NOMO-1 treated with dmso at 0.1 percent for 144 hours (cell line): ENCODE results near the gene NXN.
A peak's percentile ranks its signal among the peaks of the same experiment; 100 is the strongest.
"Not testable (repeated sequence)": the region's sequence is repeated elsewhere in the genome, so short reads cannot be mapped to it uniquely, and the experiment has no call there.

Source experiments
- DNase-seq: peaks from one replicate; lab custom pipeline; 2025; ENCODE audit not compliant: unreplicated experiment; lab: John Stamatoyannopoulos, UW

The NXN gene

DNA sequence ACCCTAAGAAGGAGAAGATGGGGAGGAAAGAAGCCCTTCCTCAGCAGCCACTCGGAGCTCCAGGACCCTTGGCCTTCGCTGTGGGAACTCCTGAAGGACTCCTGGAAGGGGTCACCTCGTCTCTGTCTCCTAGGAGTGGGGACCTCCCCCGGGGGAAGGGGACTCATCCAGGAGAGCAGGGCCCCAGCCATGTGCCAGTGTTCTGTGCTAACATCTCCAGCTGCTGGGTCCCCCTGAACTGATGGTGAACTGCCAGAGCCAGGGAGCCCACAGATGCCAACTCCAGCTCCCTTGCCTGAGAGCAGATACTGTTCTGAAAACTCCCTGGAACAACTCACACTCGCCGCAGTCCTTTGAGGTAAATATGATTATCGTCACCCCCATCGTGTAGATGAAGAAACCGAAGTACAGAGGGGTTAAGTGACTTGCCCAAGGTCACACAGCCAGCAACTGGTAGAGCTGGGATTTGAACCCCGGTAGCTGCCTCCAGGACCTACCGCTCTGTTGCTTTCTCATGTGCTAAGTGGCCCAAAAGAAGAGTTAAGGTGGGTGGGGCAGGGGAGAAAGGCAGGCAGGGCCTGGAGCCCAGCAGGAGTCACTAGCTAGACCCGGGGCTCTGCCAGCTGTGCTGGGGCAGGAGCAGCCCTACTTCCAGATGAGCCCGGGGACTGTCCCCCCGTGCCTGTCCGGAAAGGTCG, 27.9 kb upstream of the NXN start:
- no peak for DNase-seq

DNA sequence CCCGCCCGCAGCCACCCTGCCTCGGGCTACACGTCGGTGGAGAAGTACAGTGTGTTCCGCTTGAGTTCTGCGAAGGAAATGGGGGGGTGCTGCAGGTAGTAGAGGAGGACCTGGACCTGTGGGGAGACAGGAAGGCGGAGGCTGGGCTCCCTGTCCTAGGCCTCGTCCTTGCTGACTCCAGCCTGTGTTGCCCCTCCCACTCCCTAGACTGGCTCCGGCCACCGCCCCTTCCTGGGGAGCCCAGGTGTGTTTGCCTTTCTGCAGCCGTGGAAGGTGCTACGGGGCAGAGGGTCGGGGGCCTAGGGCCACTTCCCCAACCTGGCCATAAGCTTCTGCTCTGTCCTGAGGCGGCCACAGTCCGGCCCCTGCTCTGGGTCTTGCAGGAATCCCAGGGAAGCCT, 26.5 kb upstream of the NXN start:
- DNase-seq: no peak

DNA sequence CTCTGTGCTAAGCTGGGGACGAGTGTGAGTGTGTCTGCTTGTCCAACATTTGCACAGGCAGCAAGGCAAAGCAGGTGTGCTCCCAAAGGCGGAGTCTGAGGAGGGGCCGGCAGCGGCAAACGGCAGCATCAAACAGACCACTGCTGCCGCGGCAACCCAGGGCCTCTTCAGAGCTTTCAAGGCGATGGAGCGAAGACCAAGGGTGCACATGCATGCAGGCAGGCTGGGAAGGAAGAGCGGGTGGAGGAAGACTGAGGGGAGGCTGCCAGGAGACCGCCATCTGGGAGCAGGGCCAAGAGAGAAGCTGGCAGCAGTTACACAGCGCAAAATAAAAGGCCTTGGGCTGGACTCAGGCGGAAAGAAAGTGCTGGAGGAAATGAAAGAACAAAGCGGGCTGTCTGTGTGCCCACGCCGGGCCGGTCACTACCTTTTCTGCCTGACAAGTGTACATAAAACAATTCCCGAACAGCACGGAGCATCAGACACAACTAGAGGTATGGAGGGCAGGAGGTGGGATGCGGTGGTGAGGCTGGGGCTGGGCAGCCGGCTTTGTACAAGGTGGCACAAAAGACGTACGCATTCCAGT, 25.9 kb upstream of the NXN start:
- no peak for DNase-seq

DNA sequence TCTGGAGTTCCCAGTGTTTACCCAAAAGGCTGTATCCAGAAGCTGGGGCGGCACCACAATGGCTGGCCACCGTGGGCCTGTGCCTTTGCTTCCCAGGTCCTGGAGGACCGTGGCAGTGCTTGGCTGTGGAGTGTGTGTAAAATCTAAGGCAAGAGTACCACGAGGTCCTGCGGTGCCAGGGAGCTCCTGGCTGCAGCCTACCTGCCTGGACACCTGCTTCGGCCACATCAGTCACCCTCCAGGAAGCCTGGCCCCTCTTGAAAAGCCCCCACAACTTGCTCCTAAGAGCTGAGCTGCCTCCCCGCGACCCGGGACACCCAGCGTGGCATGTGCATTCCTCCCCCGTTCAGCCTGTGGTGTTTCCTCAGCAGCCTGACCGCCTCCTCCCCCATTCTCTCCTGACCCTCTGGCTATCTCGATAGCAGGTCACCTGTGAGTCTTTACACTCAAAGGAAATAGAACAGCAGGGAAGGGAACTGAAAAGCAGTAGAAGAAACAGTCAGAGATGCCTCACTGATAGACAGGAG, 25.3 kb upstream of the NXN start:
- DNase-seq: no peak

DNA sequence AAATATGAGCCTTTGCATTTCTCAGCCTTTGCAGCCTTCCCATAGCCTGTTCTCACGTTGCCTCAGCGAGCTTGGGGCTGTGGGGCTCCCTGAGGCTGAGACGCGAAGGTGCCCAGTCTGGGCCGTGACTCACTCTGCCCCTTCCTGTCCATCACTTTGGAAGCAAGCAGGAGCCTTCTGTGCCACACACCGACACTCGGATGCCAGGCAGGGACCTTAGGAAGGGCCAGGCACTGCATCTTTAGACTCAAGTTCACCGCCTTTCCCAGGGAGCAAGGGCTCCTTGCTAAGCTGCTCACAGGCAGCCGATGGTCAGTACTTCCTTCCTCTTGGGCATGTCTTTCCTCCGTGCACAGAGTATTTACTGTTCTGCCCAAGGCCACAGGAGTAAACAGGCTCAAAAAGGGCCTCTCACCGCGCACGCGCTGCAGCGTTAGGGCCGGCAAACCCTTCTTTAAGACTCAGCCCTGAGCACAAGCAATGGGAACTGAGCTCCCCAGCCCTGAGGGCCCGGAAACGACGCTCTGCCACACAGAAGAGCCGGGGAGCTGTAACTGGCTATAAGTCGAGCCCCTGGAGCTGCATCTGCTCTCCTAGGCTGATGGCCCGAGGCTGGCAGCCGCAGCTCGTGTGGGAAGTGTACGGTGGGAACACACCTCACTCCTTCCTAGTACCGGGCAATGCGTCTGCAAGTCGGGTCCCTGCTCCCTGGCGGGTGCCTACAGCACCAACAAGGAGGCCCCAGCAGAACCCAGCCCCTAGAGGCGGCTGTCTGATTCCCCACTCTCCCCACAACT, 24.6 kb upstream of the NXN start:
- DNase-seq: no peak

DNA sequence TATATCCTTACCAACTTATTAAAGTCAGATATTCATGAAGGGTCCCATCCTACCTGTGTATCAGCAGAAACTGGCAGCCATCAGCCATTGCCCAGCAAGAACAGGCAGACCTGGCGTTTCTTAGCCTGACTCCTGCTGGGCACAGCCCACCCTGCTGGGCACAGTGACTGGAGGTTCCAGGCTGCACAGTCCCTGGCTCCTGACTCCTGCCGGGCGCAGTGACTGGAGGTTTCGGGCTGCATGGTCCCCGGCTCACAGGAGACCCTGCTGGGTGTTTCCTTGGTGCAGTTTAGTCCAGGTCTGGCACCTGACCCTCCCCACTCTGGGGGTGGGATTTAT, 24.0 kb upstream of the NXN start:
- no peak for DNase-seq

DNA sequence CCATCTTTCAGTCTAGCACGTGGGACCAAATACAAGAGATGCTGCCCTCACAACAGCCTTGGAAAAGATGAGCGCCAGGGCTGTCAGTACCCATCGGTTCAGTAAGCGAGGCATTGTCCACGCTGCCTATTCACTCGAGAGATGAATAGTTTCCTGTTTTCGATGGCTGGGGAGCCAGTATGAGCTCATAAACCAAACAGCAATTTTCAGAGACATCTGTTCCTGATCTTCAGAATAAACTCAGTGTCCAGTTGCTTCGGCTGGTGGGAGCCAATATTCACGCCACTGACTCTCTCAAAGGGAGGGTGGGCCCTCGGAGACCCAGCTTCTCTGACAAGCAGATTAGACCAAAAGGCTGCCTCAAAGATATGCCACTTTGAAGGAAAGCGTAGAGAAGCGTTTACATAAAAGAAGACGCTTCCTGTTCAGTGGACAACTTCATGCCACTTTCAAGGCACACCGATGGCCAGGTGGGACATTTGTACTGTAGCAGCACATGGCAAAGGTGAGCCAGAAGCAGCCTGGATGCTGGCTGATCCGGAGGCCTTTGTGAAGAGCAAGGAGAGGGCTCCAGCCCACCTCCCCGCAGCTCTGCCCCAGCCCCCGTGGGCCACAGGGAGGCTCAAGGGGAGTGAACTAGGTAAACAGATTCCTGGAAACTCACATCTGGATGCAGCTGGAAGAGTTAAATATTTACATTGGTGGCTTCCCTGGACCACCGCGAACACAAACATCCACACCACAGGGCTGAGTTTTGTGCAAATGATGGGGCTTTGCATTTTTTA, 23.4 kb upstream of the NXN start:
- no peak for DNase-seq

DNA sequence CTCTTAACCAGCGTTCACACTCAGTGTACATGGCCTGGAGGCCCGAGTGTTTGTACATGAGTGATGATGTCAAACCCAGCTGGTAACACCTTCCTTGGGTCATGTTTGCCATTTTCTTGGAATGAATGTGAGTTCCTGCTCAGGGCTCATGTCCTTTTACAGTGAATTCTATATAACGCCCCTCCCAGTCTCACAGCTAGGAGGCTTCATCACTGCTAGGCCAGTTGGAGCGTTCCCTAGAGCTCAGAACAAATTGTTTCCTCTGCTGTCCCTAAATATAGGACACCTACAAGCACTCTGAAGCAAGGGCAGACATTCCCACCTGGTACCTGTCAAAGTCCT, 22.8 kb upstream of the NXN start:
- DNase-seq: no peak

DNA sequence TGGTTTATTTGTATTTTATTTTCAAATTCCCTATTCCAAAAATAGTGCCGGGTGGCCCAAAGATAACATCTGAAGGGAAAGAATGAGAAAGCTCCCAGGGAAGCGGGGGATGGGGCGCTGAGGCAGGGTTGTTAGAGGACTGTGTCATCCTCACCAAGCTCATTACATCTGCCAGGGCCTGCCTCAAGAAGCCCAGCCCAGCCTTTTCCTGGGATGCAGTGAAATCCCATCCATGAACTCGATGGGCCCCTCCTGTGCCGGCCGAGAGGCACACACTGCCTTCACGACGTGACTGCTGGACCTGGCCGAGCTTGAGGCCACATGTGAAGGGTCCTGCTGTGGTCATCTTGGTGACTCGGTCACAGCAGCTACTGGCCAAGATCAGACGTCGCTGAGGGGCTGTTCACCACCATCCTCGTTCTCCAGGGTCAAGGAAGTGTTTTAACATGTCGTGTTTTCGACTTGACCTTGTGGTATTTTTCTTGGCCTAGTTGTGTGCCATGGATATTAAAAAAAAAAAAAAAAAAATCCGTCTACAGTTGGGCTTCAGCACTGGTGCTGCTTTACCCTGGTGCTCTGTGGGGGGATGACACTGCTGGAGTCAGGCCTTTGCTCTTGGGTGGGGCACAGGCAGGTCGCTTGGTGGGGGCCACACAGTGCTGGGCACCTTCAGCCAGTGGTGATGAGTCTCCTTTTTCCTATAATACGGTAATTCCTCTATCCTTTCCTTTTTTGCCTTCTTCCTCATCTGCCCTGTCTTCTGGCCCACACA, 22.2 kb upstream of the NXN start:
- DNase-seq: no peak

DNA sequence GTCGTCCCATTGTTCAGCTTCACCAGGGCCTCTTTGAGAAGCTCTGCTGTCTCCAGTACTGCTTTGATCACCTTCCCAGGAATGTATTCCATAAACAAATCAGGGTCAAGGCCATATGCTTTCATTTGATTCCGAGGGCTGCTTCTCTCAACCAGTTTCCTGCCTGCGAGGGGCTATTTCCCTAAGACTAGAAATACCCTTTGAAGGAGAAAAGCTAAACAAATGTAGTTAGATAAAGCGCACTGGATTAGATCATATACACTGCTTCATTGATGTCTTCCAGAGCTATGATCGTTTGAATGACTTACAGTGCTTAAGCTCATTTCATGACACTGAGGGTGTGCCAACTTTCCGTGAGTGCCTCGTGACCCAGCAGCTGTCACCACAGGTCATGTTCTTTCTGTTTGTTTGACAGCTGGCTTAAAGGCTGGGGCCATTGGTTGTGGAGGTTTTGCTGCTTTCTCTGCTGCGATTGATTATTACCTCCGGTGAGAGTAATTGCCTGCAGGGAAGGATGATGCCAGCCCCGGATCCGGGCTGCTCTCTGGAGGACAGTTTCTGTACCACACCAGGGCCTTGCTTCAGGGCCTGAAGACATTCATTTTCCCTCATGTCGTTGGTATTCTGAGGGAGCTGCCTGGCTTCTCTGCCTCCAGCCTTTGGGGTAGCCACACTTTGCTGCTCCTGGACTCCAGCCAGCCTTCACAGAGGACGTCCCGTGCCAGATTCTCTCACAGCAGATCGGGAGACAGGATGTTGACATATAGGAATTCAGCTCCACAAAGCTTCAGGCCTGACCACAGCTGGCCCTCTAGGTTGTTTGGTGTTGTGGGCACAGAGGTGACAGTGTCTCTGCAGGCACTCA, 21.3 kb upstream of the NXN start:
- no peak for DNase-seq

DNA sequence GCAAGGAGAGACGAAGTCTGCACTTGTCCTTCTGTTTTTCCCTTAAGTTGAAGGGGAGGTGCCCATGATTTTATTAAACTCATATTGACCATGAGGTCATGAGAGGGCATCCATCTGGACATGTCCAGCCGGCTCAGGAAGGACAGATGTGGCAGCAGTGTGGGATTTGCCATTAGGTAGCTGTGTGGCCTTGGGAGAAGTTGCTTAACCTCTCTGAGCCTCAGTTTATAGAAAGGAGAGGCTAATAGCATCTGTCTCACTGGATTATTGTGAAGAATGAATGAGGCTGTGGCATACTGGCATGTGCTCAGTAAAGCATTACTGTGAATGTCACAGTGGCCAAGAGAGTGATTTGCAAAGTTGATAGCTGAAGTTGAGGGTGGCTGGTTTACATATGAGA, 18.5 kb upstream of the NXN start:
- no peak for DNase-seq

DNA sequence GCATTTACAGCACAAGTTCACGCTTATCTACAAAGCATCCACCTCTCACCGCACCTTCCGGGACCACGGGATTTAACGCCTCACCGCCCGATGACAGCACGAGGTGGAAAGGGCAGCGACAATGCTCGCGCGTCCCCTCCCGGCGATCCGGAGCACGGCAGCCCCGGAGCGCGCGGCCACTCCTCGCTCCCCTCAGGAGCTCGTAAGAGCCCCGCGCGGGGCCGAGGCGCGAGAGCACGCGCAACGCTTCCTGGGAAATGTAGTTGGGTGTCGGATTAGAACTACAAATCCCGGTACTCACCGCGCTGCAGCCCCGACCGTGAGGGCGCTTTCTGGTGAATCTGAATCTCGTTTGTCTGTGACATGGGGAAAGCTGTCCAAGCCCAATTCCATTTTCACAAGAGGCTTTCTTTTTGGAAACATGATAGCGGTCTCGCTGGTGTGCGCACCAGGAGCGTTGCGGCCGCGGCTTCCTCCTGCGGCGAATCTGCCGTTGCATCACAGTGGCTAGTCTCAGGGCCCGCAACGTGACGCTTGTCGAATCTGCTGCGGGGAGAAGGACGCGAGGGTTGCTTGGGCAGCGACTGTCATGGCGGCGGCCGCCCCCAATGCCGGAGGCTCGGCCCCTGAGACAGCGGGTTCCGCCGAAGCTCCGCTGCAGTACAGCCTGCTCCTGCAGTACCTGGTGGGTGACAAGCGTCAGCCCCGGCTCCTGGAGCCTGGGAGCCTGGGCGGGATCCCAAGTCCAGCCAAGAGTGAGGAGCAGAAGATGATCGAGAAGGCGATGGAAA, 17.2 kb upstream of the NXN start, which contains the start of gene TIMM22:
Gene TIMM22 (plus strand): TSS at position 576 of the 791 bp plus-strand sequence. CDS start 14 bp downstream, at position 590.
- peak; percentile 96 for DNase-seq

DNA sequence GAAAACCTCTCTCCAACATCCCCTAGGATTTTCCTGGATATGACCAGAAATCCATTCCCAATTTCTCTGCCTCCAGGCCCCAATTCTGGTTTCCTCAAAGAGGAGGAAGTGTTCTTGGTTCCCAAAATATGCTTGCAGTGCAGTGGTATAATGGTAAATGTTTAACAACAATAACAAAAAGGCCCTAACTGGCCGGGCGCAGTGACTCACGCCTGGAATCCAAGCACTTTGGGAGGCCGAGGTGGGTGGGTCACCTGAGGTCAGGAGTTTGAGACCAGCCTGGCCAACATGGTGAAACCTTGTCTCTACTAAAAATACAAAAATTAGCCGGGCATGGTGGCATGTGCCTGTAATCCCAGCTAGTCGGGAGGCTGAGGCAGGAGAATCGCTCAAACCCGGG, 15.7 kb upstream of the NXN start:
- DNase-seq: not testable (repeated sequence)

DNA sequence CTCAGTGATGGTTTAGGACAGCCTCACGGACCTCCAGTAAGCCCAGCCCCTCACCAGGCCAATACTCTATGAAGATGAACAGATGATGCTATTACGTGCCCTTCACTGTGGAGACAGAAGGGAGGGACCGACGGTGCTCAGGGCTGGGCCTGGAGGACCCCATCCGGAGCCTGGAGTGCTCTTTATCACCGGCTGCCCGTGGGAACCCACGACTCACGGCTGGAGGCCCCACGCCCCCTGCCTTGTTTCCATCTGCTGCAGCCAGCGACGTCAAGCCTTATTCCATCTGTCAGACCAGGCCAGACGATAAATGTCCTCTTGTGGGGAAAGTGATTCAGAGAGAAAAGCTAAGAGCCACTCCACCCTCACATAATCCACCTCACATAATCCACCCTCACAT, 13.4 kb upstream of the NXN start:
- no peak for DNase-seq

DNA sequence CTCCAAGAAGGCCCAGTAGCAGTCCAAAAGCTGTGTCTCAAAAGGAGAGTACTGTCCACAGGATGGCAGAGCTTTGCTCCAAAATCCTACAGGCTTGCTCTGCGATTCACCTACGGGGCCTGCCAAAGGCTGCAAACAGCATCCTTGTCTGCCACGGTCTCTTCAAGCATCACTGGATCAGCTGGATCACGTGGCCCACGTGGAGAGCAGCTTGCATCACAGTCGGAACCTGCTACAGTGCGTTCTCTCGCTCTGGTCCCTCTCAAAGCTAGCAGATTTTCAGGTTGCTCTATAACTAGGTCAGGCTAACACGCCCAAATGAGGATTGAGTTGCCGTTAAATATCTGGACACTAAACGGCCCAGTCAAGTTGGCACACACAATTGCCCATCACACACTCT, 9.0 kb upstream of the NXN start:
- DNase-seq: no peak

DNA sequence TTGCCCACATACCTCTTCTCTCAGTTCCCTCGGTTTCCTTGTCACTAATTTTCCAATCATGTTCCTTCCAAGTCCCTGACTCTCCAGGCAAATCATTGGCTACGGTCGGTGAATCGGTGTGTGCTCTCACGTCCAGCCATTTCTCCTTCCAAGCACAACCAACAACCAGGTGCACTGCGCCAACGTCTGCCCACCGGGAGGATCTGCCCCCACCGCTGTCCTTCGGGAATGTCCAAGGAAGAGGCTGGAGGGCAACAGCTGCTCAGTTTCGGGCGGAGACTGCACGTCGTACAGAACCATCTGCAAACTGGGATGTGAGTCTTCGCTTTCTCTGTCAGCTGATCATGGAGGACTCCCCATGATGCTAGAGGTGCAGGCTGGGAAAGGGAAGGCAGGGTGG, 8.4 kb upstream of the NXN start:
- DNase-seq: no peak

DNA sequence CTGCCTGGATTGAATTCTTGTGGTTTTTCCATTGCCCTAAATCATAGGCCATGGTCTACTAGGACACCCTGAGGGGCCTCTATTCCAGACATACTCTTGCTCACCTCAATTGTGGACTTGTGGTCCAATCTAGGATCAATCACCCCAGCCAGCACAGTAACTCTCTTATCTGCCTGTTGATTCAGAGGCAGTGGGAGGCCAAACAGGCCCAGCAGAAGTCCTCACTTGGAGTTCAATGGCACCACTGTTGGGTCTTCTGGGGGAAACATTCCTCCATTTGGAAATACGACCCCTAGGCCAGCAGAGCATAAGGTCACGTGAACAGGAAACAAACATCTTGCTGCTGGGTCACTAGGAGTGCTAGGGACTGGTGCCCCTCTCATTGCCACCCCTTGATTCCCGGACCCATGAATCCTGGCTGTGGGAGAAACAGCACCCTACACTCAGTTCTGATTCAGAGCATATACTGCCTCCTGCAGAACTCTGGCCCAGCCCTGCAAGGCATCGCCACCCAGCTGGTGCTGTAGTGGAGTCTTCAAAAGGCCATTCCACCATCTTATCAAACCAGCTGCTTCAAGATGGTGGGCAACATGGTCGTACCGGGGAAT, 6.8 kb upstream of the NXN start:
- DNase-seq: no peak

DNA sequence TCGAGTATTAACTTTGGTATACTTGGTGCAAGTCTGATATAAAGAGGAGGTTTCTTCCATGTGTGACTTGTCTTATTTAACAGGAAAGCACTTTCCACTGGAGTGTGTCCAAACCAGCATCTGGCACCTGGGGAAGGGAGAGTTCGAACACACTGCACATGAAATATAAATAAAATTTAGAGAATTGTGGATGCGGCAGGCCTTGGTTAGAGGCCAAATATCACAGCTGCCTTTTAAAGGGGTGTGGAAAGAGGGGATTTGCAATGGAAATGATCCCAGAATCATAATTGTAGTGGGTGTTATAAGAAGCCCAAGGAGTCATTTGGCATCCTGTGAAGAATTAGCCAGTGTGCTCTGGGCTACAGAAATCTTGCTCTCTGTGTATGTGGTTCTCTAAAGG, 4.3 kb upstream of the NXN start:
- no peak for DNase-seq

DNA sequence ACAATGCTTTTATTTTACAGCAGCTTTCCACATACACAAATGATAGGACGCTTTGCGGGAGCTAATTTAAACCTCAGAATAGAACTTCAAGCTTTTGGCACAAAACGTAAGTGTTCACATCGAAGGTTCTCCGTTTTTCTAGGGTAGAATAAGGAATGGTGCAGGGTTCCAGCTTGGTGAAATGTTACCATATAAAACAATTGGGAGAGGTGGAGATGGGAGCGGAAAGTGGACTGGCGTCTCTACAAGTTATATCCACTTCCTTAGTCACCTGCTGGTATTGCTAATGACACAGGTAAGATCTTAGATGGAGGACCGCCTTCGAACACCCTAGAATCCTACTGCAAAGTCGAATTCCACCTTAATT, 1.7 kb upstream of the NXN start:
- DNase-seq: no peak
